Measurements from ENCODE around the gene VPREB1. TPM values are rescaled to one million over a fixed set of nuclear protein-coding genes. Genes with fewer than 3 reads are reported as not detected.
"Not testable (repeated sequence)": the region's sequence is repeated elsewhere in the genome, so short reads cannot be mapped to it uniquely, and the experiment has no call there.

The VPREB1 gene
- total RNA-seq, 1 donor from 2014 or later: not detected

- Histone ChIP-seq H4K20me1 (ENCODE audit: insufficient read depth, low read length) (no peaks in the 10 kb centered on the region), H3K9ac (ENCODE audit: low read length) (no peak overlapping the region), H3K4me2 (ENCODE audit: low read length) (no peak overlapping the region), H3K27ac (ENCODE audit: low read depth, low read length) (no peak overlapping the region), H3K9me3 (ENCODE audit: insufficient read depth, low read depth, low read length) (no peaks in the 10 kb centered on the region), H3K27me3 (ENCODE audit: insufficient read depth, low read length) (no peaks in the 10 kb centered on the region), H3K36me3 (ENCODE audit: insufficient read depth, low read length) (no peaks in the 10 kb centered on the region), H3K4me1 (ENCODE audit: insufficient read depth, low read length) (no peaks in the 10 kb centered on the region), H2AFZ (ENCODE audit: low read depth, low read length) (no peak overlapping the region), H3K79me2 (ENCODE audit: insufficient read depth, low read length) (no peaks in the 10 kb centered on the region), H3K4me3 (ENCODE audit: insufficient read depth, low read depth, low read length) (no peak overlapping the region)
- no peak for DNase-seq (ENCODE audit: low read depth)
- no peak overlapping the region for H3K4me3 Mint-ChIP-seq (ENCODE audit: unreplicated experiment)
- TF ChIP-seq EZH2 (IDR thresholded peaks at IDR 0.05; ENCODE audit: insufficient read depth, low read length) (no peak), CTCF (IDR thresholded peaks at IDR 0.05; ENCODE audit: insufficient read depth, low read depth, low read length) (no peak)
- no peaks in the 10 kb centered on the region for H3K36me3 Mint-ChIP-seq (ENCODE audit: low read depth, unreplicated experiment)
- H3K4me1 Mint-ChIP-seq (ENCODE audit: low read depth, unreplicated experiment): no peaks in the 10 kb centered on the region
- H3K27ac Mint-ChIP-seq (ENCODE audit: unreplicated experiment): no peak overlapping the region
- no peak for FAIRE-seq
- H3K9me3 Mint-ChIP-seq (ENCODE audit: unreplicated experiment): no peaks in the 10 kb centered on the region
- peaks cover 57% of the 10 kb centered on the region for H3K27me3 Mint-ChIP-seq (ENCODE audit: low read depth, unreplicated experiment)
These were observed 28.1 kb upstream of the VPREB1 start for GRCh38 chr22:22216450-22216959.

GRCh38 chr22:22218302-22218701 is 26.3 kb upstream of the VPREB1 start:
- Mint-ChIP-seq H3K27ac (ENCODE audit: unreplicated experiment) (no peak overlapping the region), H3K9me3 (ENCODE audit: unreplicated experiment) (no peaks in the 10 kb centered on the region), H3K36me3 (ENCODE audit: low read depth, unreplicated experiment) (no peaks in the 10 kb centered on the region), H3K4me1 (ENCODE audit: low read depth, unreplicated experiment) (no peaks in the 10 kb centered on the region), H3K27me3 (ENCODE audit: low read depth, unreplicated experiment) (peaks cover 48% of the 10 kb centered on the region), H3K4me3 (ENCODE audit: unreplicated experiment) (no peak overlapping the region)
- Histone ChIP-seq H3K9ac (ENCODE audit: low read length) (no peak overlapping the region), H4K20me1 (ENCODE audit: insufficient read depth, low read length) (no peaks in the 10 kb centered on the region), H2AFZ (ENCODE audit: low read depth, low read length) (no peak overlapping the region), H3K79me2 (ENCODE audit: insufficient read depth, low read length) (no peaks in the 10 kb centered on the region), H3K27me3 (ENCODE audit: insufficient read depth, low read length) (no peaks in the 10 kb centered on the region), H3K4me3 (ENCODE audit: insufficient read depth, low read depth, low read length) (no peak overlapping the region), H3K27ac (ENCODE audit: low read depth, low read length) (no peak overlapping the region), H3K9me3 (ENCODE audit: insufficient read depth, low read depth, low read length) (no peaks in the 10 kb centered on the region), H3K4me1 (ENCODE audit: insufficient read depth, low read length) (no peaks in the 10 kb centered on the region), H3K36me3 (ENCODE audit: insufficient read depth, low read length) (no peaks in the 10 kb centered on the region), H3K4me2 (ENCODE audit: low read length) (no peak overlapping the region)
- TF ChIP-seq EZH2 (IDR thresholded peaks at IDR 0.05; ENCODE audit: insufficient read depth, low read length) (no peak), CTCF (IDR thresholded peaks at IDR 0.05; ENCODE audit: insufficient read depth, low read depth, low read length) (no peak)
- FAIRE-seq (no peak), DNase-seq (ENCODE audit: low read depth) (no peak)

GRCh38 chr22:22219140-22219996 is 25.2 kb upstream of the VPREB1 start:
- H3K27me3 ChIP-seq (ENCODE audit: insufficient read depth, low read length): no peaks in the 10 kb centered on the region
- H3K36me3 Mint-ChIP-seq (ENCODE audit: low read depth, unreplicated experiment): no peaks in the 10 kb centered on the region
- H3K27ac Mint-ChIP-seq (ENCODE audit: unreplicated experiment): no peak overlapping the region
- TF ChIP-seq CTCF (IDR thresholded peaks at IDR 0.05; ENCODE audit: insufficient read depth, low read depth, low read length) (no peak), EZH2 (IDR thresholded peaks at IDR 0.05; ENCODE audit: insufficient read depth, low read length) (no peak)
- H3K4me1 ChIP-seq (ENCODE audit: insufficient read depth, low read length): no peaks in the 10 kb centered on the region
- no peaks in the 10 kb centered on the region for H4K20me1 ChIP-seq (ENCODE audit: insufficient read depth, low read length)
- no peak overlapping the region for H3K4me2 ChIP-seq (ENCODE audit: low read length)
- H3K9me3 Mint-ChIP-seq (ENCODE audit: unreplicated experiment): no peaks in the 10 kb centered on the region
- H3K27me3 Mint-ChIP-seq (ENCODE audit: low read depth, unreplicated experiment): peaks cover 46% of the 10 kb centered on the region
- no peaks in the 10 kb centered on the region for H3K79me2 ChIP-seq (ENCODE audit: insufficient read depth, low read length)
- H3K4me3 Mint-ChIP-seq (ENCODE audit: unreplicated experiment): no peak overlapping the region
- no peaks in the 10 kb centered on the region for H3K9me3 ChIP-seq (ENCODE audit: insufficient read depth, low read depth, low read length)
- FAIRE-seq (no peak), DNase-seq (ENCODE audit: low read depth) (no peak)
- H3K4me3 ChIP-seq (ENCODE audit: insufficient read depth, low read depth, low read length): no peak overlapping the region
- H3K27ac ChIP-seq (ENCODE audit: low read depth, low read length): no peak overlapping the region
- H2AFZ ChIP-seq (ENCODE audit: low read depth, low read length): no peak overlapping the region
- no peaks in the 10 kb centered on the region for H3K36me3 ChIP-seq (ENCODE audit: insufficient read depth, low read length)
- H3K4me1 Mint-ChIP-seq (ENCODE audit: low read depth, unreplicated experiment): no peaks in the 10 kb centered on the region
- H3K9ac ChIP-seq (ENCODE audit: low read length): no peak overlapping the region

GRCh38 chr22:22221043-22221442 is 23.5 kb upstream of the VPREB1 start:
- H3K4me2 ChIP-seq (ENCODE audit: low read length); H3K4me1 ChIP-seq (ENCODE audit: insufficient read depth, low read length); H3K4me3 ChIP-seq (ENCODE audit: insufficient read depth, low read depth, low read length); H3K9me3 ChIP-seq (ENCODE audit: insufficient read depth, low read depth, low read length); H3K27ac Mint-ChIP-seq (ENCODE audit: unreplicated experiment); H3K4me1 Mint-ChIP-seq (ENCODE audit: low read depth, unreplicated experiment); DNase-seq (ENCODE audit: low read depth); H4K20me1 ChIP-seq (ENCODE audit: insufficient read depth, low read length); H3K9ac ChIP-seq (ENCODE audit: low read length); H2AFZ ChIP-seq (ENCODE audit: low read depth, low read length); H3K4me3 Mint-ChIP-seq (ENCODE audit: unreplicated experiment); H3K36me3 ChIP-seq (ENCODE audit: insufficient read depth, low read length); H3K27ac ChIP-seq (ENCODE audit: low read depth, low read length); H3K36me3 Mint-ChIP-seq (ENCODE audit: low read depth, unreplicated experiment); FAIRE-seq; H3K79me2 ChIP-seq (ENCODE audit: insufficient read depth, low read length); H3K27me3 ChIP-seq (ENCODE audit: insufficient read depth, low read length); H3K9me3 Mint-ChIP-seq (ENCODE audit: unreplicated experiment): not testable (repeated sequence)
- H3K27me3 Mint-ChIP-seq (ENCODE audit: low read depth, unreplicated experiment): peaks cover 45% of the 10 kb centered on the region
